WTC11 (cell line): ENCODE results near the gene SYT1.

Experiments
- CREM ChIP-seq: sonication (generic); formaldehyde crosslinking; IDR thresholded peaks from 2 replicates; pipeline ENCODE4 v1.8.1; 2022; ENCODE audit warnings: mild to moderate bottlenecking, missing genetic modification reagents, moderate library complexity
- TF ChIP-seq, protein P1 (sequence below): fragments of 200-600 bp; IDR thresholded peaks from 2 replicates; pipeline ENCODE4 v1.8.0; 2022; ENCODE audit warnings: antibody characterized with exemption

DNA sequence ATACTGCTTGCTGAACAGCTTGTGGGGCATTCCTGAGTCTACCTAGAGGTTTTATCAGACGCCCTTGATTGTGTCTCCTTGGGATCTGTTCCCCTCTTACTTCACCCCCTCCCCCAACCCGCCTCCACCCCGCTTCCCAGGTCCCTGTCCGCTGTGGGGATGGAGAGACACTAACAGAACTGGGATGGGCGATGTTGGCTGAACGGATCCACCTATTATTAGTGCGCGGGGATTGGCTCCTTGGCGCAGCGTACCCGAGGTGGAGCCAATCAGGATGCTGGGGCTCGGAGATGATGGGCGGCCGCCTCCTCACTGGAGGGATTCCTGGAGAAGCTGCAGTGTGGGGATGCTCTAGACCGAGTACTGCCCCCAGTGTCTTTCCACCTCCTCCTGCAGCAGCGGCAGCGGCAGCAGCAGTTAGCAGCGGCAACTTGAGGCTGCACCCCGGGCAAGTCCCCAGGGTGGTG lies at the start of gene SYT1:
- no peak for TF ChIP-seq CREM (CRISPR knock-in tag)
- TF ChIP-seq, protein P1, sequence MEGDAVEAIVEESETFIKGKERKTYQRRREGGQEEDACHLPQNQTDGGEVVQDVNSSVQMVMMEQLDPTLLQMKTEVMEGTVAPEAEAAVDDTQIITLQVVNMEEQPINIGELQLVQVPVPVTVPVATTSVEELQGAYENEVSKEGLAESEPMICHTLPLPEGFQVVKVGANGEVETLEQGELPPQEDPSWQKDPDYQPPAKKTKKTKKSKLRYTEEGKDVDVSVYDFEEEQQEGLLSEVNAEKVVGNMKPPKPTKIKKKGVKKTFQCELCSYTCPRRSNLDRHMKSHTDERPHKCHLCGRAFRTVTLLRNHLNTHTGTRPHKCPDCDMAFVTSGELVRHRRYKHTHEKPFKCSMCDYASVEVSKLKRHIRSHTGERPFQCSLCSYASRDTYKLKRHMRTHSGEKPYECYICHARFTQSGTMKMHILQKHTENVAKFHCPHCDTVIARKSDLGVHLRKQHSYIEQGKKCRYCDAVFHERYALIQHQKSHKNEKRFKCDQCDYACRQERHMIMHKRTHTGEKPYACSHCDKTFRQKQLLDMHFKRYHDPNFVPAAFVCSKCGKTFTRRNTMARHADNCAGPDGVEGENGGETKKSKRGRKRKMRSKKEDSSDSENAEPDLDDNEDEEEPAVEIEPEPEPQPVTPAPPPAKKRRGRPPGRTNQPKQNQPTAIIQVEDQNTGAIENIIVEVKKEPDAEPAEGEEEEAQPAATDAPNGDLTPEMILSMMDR, result no peak
